Activated CD4-positive, alpha-beta T cell treated with anti-CD3 and anti-CD28 coated beads, Interleukin-2, amount 50 U/mL, for 1 hour (primary cell): ENCODE results near the gene SECTM1.

Experiments used
- DNase-seq: peaks from one replicate; pipeline ENCODE4 v3.0.0-alpha.2; 2020

The SECTM1 gene

DNA sequence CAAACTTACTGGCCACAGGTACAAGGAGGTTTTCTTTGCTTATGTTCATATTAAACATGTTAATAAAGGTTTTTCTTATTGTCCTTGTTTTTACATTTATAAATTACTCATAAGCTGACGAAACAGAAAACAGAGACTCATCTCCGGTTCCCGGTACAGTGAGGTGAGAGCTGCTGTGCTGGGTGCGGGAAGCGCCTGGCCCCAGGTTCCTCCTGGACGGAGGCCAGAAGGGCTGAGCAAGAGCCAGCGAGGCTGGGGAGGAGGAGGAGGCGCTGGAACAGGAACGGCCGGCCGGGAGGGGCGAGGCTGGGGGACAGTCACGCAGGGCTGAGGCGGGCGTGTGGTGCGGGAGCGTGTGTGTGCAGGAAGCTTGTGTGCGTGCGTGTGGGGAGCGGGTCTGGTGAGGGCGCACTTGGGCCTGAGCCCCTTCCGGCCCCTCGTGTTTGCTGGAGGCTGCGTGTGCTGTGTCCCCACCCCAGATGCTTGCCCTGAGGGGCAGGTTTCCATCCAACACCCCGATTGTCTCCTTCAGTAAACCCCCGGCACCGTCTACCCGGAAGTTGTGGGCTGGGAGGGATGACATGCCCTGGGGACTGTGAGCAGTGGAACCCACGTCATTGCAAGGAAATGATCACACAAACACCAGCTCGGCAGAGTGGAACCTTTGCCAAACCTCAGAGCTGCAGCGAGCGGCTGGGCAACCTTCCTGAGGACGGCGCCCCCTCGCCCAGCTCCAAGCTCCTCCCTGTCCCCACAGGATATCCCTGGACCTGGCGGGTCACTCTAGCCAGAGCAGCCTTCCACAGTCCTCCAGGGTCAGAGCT lies 35.6 kb downstream of the SECTM1 start:
- peak; percentile 92 for DNase-seq

- DNase-seq: peak; percentile 84
These were observed 36.3 kb downstream of the SECTM1 start for GRCh38 chr17:82297280-82297713.

DNA sequence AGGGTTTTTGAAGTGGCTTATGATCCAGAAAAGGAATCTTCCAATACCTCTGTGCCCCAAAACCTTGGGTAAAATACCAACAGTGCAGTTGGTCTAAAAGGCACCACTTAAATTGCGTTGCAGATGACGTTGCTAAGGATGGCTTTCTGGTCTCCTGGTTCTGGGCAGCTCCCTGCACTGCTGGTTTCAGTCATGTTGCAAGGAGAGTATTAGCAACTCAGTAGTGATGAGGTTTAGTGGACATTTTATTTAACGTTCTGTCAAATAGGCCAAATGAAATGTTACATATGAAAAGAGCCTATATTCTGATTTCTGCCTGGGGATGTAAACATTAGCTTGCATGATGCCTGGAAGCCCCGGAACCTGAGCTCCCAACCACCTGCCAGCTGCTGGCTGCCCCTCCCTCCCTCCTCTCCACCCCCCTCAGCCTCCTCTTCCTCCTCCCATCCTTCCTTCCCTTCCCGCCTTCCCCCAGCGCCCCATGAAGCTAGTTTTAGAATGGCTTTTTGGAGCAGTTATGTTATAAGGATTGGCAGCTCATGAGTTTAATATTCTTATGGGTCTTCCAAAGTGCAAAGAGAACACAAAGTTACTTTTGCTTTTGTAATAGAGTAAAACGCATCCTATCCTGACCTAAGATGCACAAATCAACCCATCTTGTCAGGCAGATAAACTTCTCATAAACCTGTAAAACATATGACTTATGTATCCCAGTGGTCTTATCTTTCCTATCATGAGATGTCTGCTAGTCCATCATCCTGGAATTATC lies 36.9 kb downstream of the SECTM1 start:
- no peak for DNase-seq

DNA sequence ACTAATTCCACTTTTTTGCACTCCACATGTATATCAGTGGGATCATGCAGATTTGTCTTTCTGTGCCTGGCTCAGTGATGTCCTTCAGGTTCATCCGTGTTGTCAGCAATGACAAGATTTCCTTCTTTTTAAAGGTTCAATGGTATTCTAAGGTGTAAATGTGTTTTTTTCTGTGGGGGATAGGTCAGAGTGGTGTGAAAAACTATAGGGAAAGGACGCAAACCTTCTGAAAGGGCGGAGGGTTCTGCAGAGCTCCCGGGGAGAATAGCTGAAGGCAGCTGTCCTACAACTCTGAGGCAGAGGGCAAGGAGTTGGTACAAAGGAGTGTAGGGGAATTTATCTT lies 38.1 kb downstream of the SECTM1 start:
- no peak for DNase-seq

DNA sequence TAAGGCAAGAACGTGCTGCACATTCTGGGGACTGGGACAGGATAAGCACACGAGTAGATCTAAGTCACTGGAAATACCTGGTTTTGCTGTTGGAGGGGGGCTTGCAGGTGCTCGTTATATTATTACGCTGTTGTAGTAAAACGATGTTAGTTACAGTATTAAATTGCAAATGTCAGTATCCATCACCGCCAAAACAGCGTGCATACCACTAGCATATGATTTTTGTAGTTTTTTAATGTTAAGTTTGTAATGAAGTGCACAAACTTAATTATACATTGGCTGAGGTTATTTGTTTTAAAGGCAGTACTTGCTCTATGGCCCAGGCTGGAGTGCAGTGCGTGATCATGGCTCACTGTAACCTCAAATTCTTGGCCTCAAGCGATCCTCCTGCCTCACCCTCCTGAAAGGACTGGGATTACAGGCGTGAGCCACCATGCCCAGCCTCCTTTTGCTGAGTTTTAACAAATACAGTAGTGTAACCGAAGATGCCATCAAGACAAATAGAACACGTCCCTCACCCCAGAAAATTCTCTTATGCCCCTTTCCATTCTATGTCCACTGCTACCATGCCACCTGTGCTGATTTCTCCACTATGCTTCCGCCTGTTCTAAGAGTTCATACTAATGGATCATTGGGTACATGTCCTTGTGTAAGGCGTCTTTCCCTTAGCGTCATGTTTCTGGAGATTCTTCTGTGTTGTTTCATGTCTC lies 39.3 kb downstream of the SECTM1 start:
- DNase-seq: no peak

- peak; percentile 88 for DNase-seq
These were observed 41.1 kb downstream of the SECTM1 start for GRCh38 chr17:82292251-82293154.

- no peak for DNase-seq
These were observed 41.9 kb downstream of the SECTM1 start for GRCh38 chr17:82291582-82292250.

DNA sequence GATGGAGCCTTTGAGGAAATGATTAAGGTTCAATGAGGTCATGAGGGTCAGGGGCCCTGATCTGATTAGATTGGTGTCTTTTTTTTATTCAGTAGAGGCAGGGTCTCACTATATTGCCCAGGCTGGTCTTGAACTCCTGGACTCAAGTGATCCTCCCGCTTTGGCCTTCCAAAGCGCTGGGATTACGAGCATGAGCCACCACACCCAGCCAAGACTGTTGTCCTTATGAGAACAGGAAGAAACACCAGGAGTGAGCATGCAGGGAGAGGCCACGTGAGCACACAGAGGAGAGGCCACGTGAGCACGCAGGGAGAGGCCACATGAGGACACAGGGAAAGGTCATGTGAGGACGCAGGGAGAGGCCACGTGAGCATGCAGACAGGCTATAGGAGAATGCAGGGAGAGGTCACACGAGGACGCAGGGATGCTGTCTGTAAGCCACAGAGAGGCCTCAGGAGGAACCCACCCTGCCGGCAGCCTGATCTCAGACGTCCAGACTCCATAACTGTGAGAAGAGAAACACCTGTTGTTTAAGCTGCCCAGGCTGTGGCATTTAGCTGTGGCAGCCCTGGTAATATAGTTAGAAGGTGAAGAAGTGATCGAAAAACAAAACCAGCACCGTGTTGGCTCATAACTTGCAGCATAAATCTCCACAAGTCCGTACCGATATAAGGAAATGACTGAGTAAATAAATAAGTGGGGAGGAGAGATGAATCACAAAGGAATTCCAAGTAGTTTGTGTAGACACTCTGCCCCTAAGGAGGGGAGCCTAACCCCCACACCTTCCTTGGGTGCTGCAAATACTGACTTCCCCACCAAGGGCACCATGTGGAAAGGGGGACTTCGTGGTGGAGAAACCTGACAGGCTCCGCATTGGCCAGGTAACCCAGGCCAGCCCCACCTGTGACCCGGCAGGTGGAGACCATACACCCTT lies 45.4 kb downstream of the SECTM1 start:
- no peak for DNase-seq

- no peak for DNase-seq
These were observed 46.3 kb downstream of the SECTM1 start for GRCh38 chr17:82287013-82287867.

GRCh38 chr17:82285141-82285540 lies 48.4 kb downstream of the SECTM1 start:
- DNase-seq: no peak

DNA sequence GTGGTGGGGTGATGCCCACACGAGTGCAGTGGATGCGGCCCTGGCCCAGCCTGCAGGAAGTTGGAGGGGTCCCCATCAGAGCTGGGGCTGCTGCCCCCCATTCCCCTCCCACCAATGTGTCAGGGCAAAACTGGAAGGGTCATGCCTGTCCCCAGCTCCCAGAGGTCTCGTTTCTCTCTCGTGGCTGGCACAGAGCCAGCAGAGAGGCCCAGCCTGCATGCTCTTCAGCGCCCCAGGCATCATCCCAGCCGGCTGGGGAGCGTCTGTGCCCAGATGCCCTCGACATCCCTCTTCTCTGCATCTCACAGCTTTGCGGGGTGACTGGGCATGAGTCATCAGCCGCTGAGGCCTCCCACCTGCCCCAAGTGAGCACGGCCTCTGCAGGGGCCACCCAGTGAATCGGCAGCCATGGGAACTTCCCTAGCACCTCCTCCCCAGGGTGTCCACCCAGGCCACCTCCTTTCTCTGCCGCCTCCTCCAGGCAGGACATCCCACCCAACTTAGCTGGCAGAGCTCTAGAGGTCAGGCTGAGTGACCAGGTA lies 50.3 kb downstream of the SECTM1 start:
- no peak for DNase-seq

GRCh38 chr17:82282239-82283207 lies 51.0 kb downstream of the SECTM1 start:
- DNase-seq: no peak

GRCh38 chr17:82281502-82282238 lies 51.9 kb downstream of the SECTM1 start:
- no peak for DNase-seq

DNA sequence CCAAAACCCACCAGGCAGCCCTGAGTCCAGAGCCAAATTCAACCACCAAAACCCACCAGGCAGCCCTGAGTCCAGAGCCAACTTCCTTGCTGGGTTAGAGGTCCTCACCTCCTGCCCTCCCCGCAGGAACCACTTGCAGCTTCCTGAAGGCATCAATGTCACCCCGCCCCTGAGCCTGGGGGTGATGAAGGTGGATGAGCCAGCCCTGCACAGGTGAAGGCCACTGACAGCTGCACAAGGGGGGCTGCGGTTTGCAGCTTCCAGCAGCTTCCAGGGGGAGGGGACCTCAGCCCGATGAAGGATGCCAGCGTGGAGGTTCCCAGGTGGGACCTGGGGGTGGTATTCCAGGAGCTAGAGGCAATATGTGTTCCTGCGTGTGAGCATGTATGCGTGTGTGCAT lies 52.5 kb downstream of the SECTM1 start:
- no peak for DNase-seq

DNA sequence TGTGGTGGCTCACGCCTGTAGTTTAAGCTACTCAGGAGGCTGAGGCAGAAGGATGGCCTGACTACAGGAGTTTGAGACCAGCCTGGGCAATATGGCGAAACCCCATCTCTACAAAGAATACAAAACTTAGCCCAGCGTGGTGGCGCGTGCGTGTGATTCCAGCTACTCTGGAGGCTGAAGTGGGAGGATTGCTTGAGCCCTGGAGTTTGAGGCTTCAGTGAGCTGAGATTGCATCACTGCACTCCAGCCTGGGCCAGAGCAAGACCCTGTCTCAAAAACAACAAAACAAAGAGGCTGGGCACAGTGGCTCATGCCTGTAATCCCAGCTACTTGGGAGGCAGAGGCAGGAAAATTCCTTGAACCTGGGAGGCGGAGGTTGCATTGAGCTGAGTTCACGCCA lies 53.0 kb downstream of the SECTM1 start:
- no peak for DNase-seq

GRCh38 chr17:82278786-82279391 lies 54.7 kb downstream of the SECTM1 start:
- no peak for DNase-seq

GRCh38 chr17:82278308-82278707 lies 55.3 kb downstream of the SECTM1 start:
- DNase-seq: no peak
